Activated CD8-positive, alpha-beta memory T cell treated with anti-CD3 and anti-CD28 coated beads, Interleukin-2, amount 50 U/mL, for 4 hours (primary cell): Measurements from ENCODE around the gene MFAP3L.
"Not testable (repeated sequence)": the region's sequence is repeated elsewhere in the genome, so short reads cannot be mapped to it uniquely, and the experiment has no call there.

Experiments used
- DNase-seq: peaks from one replicate; pipeline ENCODE4 v3.0.0-alpha.2; 2020

The MFAP3L gene

DNA sequence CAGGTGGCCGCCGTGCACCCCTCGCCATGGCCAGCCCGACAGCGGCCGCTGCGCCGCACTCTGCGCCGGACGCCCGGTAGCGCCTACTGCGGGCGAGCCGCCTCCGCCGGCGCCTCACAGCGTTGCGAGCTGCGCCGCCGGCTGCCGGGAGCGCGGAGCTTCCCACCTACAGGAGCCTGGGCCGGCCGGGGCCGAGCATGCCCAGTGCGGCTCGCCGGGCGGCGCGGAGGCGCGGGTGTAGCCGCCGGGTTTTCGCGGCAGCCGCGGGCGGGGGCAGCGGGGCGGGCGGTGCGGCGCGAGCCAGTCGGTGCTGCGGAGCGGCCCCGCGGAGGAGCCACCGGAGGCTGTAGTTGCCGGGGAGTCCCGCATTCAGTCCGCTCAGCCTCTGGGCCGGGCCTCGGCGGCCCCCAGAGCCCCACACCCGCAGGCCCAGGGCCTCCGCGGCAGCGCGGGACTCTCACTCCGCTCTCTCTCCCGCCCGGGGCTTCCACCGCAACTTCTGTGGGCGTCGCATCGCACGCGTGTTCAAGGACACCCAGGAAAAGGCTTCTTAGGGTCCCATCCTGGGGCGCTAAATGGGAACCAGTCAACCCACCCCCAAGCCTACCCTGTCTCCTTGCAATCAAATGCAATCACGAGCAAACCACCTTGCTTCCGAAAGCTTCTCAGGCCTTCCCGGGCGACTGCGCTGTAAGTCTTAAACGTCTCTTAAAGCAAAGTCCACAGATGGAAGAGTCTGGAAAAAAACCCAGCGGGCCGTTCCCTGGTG, at the start of gene MFAP3L:
Gene MFAP3L (minus strand): TSS at position 143 of the 769 bp plus-strand sequence. CDS start 20,518 bp downstream, outside the sequence.
- DNase-seq: peak; percentile 82

DNA sequence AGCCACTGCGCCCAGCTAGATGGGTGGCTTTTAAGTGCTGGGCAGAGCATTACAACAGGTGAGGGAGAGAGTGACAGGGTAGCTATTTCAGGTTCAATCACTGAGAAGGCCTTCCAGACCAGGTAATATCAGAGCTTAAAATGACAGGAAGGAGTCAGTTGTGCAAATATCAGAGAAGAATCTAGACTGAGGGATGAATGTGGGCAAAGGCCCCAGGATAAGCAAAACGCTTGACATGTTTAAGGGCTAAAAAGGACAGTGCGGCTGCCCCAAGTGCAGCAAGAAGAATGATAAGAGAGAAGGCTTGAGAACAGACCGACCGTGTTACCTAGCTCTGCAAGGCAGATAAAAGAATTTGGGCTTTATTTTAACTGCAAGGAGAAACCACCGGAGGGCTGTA, 45.0 kb upstream of the MFAP3L start:
- no peak for DNase-seq

DNA sequence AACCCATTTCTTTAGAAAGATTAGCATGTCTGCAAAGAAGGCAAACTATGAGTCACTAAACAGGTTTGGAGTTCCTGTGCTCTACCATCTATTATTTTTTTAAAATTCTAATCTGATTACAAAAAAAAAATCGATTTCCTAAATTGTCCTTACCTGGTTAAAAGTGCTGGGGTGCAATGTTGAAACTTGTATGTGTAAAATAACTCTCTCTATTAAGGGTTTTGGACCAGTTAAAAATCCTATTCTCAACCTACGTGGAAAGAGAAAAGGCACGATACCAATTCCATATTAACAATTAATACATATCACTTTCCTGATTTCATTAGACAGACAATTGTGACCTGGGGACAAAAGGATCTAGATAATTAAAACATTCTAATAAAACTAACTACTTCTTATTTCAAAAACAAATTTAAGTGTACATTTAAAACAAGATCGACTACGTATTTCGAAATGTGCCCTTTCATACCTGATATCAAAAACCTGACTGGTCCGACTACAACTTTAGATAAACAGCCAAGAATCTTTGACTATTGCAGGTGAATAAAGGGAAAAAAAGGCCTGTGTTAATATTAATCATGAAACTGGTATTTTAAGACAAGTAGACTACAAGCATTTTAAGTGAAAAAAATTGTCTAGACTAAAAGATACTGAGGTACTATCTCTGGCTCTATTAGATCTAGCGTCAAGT, 42.4 kb upstream of the MFAP3L start:
- no peak for DNase-seq

DNA sequence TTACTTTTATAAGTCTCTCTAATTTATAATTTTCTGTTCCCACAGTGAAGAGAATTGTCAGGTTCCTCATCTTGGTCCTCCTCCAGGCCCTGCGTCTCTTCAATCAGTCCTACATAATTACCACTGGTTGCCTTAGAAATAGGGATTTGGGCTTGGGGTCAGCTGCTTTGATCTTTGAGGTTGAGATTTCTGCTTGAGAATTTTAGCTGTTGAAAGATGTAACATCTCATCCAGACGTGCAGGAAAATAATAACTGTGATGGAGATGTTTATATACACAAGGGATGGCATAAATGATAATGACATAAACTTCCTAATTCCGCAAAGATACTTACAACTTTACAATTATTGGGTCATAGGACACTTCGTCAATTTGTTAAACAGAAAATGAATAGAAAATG, 33.2 kb upstream of the MFAP3L start:
- no peak for DNase-seq

DNA sequence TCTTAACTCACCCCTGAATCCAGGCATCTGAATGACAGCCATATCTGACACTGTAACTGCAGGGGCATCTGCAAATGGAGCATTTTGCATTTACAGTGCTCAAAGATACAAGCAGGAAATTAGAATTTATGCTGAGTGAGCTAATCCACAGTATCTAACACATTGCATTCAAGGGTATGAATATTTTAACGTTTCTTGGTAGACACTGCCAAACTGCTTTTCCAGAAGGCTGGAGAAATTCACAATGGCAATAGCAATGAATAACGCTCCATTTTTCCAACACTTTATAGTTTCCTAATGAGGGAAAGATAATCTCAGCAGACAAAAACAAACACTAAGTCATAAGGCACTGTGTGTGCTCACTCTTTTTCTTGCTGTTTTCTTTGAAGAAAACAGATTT, 32.6 kb upstream of the MFAP3L start:
- DNase-seq: no peak

DNA sequence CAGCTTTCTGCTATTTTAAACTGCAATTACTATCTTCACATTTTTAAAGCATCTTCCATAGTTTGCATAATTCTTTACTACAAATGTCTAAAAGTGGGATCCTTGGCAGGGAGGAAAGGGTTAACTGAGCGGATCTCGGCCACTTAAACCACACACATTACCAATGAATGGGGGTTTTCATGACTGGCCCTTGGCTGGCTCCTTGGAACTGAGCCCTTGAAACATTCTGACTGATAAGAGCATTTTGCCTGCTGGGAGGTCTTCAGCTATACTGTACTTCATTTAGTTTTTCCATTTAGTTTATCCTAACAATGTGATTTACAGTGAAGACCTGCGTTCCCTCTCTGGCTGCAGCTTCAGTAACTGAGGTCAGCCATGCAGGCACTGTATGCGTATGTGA, 31.7 kb upstream of the MFAP3L start:
- DNase-seq: no peak

DNA sequence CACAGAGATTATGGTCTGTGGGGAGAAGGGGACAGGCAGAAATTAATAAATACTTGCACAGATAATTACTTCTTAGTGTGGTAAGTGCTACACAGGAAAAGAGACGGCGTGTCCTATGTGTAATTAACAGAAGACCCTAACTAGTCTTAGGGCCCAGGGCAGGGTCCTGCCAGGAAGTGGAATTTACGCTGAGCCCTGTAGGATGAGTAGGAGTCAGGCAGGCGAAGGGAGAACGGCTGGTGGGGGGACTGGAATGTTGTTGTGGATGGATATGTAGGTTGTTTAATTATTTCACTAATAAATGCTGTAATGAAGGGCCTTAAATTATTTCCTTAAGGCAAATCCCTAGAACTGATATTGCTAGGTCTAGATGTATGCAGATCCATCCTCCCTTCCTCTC, 26.7 kb upstream of the MFAP3L start:
- no peak for DNase-seq

DNA sequence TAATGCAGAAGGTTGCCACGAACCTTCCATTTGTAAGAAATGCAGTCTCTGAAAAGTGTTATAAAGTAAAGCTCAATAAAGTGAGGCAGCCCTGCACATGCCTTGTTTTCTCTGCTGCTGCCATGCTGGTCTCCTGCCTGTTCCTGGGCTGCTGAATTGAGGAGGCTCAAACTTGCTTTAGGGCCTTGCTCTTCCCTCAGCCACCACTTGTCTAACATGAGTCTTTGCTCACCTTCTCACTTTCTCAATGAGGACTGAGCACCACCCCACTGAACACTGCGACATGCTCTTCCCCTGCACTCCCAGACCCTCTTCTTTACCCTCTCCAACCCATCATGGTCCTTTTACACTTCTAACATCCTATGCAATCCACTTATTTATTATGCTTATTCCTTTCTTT, 25.2 kb upstream of the MFAP3L start:
- DNase-seq: no peak

DNA sequence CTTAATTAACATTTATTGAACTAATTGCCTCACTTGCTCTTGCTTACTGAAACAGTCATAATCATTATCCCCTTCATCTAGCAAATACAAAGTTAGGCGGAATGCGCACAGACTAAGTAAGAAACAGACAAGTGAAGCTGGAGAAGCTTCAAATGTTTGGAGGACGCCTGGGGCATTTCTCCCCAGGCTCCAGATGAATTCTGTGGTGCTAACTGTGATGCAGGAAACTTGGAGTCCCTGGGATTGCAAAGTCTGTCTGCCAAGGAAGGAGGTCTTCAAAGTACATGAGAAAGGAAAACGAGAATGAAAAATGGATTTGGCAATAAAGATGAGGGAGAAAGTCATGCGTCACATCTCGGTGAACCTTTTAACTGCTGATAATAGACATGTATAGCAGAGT, 23.6 kb upstream of the MFAP3L start:
- no peak for DNase-seq

DNA sequence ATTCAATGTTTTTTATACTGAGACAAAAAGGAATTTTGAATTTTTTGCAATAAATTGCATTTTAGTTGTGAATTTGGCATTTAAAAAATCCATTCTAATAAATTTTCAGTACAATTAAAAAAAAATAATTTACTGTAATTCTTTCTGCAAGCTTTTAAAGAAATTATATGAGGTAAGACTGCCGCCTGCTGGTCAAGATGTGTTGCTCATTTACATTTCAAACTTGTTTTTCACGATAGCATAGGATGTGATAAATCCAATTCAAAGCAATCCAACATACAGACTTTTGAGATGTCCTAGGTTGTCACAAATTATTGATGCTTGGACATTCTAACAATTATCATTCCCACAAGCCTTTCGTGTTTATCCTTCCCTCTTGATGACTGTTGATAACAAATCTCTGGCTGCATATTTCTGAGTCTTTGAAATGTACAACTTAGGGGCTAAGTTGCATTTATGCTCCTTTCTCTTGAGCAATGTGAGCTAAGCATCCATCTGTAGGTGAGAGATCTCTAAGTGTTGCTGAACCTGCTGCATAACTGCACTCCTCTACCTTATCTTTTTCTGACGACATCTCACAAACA, 21.7 kb upstream of the MFAP3L start:
- DNase-seq: peak; percentile 51

DNA sequence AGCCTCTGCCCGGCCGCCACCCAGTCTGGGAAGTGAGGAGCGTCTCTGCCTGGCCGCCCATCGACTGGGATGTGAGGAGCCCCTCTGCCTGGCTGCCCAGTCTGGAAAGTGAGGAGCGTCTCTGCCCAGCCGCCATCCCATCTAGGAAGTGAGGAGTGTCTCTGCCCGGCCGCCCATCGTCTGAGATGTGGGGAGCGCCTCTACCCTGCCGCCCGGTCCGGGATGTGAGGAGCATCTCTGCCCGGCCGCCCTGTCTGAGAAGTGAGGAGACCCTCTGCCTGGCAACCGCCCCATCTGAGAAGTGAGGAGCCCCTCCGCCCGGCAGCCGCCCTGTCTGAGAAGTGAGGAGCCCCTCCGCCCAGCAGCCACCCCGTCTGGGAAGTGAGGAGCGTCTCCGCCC, 20.0 kb upstream of the MFAP3L start:
- not testable (repeated sequence) for DNase-seq

DNA sequence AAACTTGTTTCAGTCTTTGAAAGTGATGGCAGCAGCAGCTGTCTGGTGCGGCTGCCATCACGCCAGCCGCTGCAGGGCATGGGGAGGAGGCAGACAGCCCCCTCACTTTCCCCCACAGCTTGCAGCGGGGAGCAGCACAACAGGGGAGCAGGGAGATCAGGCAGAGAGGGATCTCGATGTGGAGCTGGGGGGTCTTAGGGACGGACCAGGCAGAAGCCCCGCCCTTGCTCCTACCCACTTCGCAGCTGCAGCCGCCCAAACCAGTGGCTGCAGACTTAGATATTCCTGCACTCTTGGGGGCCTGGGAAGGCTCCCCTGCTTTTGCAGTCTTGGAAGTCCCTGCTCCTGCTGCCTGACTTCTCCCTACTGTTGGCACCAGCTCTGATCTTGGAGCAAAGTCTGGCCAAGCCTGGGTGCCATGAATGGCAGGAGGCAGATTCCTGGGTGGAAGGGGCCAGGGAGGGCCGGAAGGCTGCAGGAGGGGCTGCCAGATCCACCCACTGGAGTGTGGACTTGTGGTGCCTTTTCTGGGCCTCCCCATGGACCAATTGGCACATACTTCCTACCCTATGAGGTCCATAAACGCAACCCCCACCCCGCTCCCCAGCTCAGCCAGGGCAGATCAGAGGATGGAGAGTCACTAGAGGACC, 14.0 kb upstream of the MFAP3L start:
- DNase-seq: no peak

DNA sequence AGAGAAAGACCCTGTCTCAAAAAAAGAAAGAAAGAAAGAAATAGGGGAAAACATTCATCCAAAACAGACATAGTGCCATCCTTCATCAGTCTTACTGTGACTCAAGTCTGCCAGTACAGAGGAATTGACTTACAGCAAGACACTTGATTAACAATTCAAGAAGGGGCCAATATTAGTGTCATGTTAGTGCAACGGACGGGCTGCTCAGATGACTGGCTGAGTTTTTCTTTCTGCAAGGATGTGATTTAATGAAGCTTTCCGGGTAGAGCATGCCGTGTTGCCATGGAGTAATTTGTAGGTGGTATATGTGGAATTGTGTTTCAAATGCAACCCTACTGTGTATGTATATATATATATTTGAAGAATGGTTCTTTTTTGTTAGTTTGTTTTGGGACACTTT, 12.6 kb upstream of the MFAP3L start:
- no peak for DNase-seq

DNA sequence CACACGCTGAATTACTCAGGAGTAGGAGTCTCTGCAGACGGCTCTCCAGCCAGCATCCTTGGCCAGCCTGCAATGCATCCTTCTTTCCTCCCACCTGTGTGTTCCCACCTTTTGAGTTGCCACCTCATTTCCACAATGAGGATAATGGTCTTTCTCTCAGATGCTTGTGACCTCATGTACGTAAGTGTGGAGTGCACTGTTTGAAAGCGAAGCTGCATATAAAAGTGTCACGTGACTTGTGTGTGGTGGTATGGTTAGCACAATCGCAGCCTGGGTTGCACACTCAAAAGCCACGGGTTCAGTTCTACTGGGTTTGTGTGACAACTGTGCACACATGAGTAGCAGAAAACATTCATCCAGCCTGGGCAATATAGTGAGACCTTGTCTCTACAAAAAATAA, 12.0 kb upstream of the MFAP3L start:
- DNase-seq: no peak

DNA sequence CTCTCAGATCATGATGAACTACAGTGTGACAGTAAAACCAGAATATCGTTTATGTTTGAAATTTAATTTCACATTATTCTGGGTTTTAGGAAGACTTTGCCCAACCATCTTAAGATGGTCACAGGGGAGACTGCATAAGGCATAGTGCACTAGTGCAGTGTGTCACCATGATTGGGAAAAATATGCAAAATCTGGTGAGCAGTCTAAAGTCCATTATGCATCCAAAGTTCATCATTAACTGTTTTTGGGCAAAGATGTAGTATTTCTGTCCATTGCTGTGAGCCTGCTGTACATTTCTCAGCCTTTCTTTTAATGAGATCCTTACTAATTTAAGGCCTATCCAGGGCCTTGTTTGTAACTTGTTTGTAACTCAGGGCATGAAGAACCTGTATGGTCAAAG, 11.3 kb upstream of the MFAP3L start:
- DNase-seq: no peak

DNA sequence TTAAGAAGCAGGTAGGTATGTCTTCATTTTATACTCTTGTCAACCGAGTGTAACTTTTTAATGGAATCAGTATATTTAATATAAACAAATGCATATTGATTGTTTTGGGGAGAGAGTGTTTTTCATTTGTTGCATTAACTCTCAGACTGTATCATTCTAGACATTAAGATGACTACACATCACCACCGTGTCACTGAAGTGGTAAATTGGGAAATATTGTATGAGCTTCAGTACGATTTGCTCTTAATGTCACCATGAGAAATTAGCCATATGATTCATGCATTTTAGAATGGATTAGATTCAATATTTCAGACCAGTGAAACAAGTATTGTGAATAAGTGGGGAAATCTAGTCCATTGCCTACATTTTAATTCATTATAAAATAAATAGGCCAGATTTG, 9.7 kb upstream of the MFAP3L start:
- DNase-seq: no peak

DNA sequence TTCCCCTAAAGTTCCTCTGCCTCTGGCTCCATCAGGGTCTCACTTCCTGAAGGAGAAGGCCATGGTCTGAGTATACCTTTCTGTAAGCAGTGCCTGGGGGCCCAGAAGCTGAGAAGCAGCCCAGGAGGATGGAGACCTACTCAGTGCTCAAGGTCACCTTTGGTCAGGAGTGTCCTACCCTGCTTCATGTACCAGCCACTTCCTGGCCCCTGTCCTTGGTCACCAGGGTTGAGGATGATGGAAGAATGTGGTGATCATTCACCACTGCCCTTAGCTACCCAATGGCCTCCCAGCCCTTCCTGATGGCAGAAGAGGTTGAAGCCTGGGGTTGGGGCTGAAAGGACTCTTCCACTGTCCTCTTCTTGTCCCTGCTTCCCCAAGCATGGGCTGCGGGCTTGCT, 9.0 kb upstream of the MFAP3L start:
- DNase-seq: no peak

DNA sequence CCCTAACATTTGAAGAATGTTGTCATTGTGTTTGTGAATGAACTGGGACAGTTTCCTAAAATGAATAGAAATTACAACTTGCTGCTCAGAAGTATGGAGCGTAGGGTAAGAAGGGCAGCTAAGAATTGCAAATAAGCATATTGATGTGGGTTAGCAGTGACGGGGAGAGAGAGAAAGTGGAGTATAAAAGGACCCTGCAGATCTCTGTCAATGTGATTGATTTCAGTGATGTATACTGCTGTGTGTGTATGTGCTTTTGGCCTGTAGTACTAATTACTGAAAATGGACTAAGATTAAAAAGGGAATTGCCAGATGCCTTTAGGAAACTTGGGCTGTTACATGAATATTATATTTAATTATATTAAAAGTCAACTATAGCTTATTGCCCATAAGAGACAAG, 7.8 kb upstream of the MFAP3L start:
- DNase-seq: no peak

DNA sequence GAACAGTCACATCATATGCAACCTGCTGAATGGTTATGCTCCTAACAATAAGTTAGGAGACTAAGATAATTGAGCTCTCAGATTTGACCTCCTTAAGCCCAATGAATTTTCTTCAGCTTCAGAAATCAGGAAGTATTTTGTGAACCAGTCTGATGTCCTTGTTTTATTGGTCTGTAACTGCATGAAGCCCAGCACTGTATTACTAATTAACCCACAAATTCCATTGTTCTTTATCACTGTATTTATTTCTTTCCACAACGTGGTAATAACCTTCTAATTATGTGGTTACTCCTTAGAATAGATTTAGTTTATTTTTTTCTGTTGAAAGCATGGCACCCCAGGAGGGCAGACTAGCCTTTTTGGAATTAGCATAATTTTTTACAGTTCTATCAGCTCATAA, 3.9 kb upstream of the MFAP3L start:
- no peak for DNase-seq

DNA sequence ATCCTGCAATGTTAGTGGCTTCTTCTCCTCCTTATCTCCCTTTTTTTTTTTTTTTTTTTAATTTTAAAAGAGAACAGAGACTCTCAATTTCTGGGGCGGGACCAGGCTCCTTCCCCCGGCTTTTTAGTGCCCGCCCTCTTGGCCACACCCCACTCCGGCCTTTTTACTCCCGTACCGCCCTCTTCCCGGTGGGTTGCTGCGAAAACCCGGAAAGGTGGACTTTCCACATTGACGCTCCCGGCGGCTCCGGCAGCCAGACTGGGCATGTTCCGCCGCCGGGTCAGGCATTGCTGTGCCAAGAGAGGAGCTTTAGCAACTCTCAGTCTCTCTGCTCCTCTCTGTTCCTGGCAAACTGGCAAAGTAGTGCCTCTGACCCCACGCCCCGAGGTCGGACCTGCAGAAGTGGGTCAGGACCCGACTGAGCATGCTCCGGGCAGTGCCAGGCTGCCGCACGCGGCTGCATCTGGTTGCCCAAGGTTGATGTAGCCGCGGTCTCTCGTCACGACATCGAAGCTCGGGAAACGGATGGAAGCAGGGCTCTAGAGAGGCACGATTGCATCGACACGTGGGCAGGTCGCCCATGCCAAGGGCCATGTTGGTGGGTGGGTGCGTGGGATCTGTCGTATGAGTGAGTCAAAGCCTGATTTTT, 1.1 kb upstream of the MFAP3L start:
- DNase-seq: peak; percentile 89

DNA sequence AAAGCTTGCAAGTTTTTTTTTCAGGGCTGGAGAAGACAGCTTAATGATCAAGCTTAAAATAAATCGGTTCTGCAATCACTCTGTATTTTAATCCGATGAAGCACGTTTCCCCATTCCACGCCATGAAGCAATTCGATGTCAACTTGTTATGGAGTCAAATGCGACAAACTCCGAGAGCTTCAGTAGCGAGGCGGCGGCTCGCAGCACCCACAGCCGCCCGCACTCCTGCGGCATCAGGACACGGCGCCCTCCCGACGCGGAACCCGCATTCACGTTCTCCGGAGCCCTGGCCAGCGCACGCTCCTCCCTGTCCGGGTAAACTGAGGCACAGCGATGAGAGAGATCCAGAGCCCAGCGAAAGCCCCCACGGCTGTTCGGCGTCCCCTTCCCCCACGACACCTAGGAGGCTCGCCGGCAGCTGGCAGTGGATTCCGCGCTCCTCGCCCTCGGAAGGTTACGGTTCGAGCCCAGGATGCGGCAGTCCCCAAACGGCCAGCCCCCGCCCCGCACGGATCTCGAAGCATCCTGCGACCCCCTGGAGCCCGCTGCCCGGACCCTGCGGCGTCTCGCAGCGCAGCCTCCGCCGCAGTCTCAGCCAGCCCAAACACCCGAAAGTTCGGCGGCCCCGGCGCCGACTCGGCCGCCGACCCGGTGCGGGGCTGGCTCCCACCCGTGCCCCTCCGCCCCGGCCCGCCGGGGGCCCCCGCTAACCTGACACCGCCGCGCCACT, 507 bp downstream of the MFAP3L start:
- DNase-seq: peak; percentile 29

DNA sequence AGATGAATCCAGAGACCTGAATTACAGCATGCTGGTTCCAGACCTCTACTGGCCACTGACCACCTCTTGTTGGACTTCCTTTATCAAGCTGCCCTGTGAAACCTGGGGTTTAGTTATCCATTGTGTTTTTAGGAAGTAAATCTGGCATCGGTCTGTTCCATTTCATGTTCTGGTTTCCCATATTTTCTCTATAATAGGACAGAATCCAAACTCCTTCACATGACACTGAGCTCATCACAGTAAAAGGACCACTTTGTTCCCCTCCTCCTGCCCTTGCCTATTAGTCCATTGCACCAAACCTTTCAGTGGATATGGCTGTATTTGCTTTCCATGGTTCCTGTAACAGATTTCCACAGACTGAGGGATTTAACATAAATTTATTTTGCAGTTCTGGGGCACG, 4.0 kb downstream of the MFAP3L start:
- DNase-seq: no peak

DNA sequence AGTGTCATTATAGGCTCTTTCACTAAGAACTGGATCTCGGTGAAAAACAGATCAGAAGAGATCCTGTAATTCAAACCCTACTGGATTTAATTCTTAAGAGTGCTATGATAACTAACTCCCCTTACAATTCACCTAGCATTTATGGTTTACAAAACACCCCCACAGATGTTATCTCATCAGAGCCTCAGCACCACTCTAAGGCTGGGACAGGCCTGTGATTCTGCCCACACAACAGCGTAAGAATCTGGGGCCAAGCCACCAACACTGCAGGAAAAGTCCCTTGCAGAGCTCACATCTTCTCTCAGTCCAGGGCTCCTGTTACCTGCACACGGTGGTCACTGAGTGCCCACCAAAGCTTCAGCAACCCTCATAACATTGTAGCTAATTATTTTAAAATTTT, 8.9 kb downstream of the MFAP3L start:
- no peak for DNase-seq
